HEK293T (cell line): ENCODE data around the gene GRPR.

ENCODE experiments used
- ARNT ChIP-seq: fragments of 450-650 bp; IDR thresholded peaks from 2 replicates; pipeline ENCODE4 v1.6.1; 2017; ENCODE audit warnings: mild to moderate bottlenecking
- HDGF ChIP-seq: fragments of 450-650 bp; IDR thresholded peaks from 2 replicates; pipeline ENCODE4 v1.6.1; 2017; ENCODE audit warnings: antibody characterized with exemption, borderline replicate concordance
- SUZ12 ChIP-seq: fragments of 450-650 bp; IDR thresholded peaks from 2 replicates; pipeline ENCODE4 v1.6.1; 2016; ENCODE audit warnings: mild to moderate bottlenecking

- TF ChIP-seq HDGF (no peak), ARNT (no peak), SUZ12 (no peak)
These were observed 18.3 kb downstream of the GRPR start for GRCh38 chrX:16141422-16142245.
